Measurements from ENCODE around the gene NDUFB2.
"Not testable (repeated sequence)": the region's sequence is repeated elsewhere in the genome, so short reads cannot be mapped to it uniquely, and the experiment has no call there.

NDUFB2 gene

GRCh38 chr7:140696680-140697446 is at the start of gene NDUFB2:
Gene NDUFB2 (plus strand): TSS chr7:140696708. CDS start chr7:140696745, 37 bp downstream.
- intact Hi-C loops (cut with DNase I): loop anchor here (2.0 kb wide), 1 partner anchor 22 kb away; no protein-coding TSS in a partner anchor
- peak in 41 of 42 donors; percentile 72 to 93 (median 86) for DNase-seq

GRCh38 chr7:140646931-140647647 is 49.4 kb upstream of the NDUFB2 start:
- intact Hi-C loops (cut with DNase I): no loop called here
- peak in 40 of 42 donors; percentile 22 to 82 (median 55) for DNase-seq

GRCh38 chr7:140649556-140650205 is 46.8 kb upstream of the NDUFB2 start:
- intact Hi-C loops (cut with DNase I): no loop called here
- peak in 1 of 42 donors; percentile 7 for DNase-seq

- DNase-seq: peak in 2 of 42 donors; percentile 15 to 16
- intact Hi-C loops (cut with DNase I): no loop called here
These were observed 46.1 kb upstream of the NDUFB2 start for GRCh38 chr7:140650367-140650766.

GRCh38 chr7:140653319-140654108 is 43.0 kb upstream of the NDUFB2 start:
- intact Hi-C loops (cut with DNase I): loop anchor here (2.0 kb wide), 1 partner anchor 135 kb away; no protein-coding TSS in a partner anchor
- peak in 36 of 42 donors; percentile 34 to 88 (median 66) for DNase-seq

- intact Hi-C loops (cut with DNase I): no loop called here
- DNase-seq: no peak
These were observed 42.5 kb upstream of the NDUFB2 start for GRCh38 chr7:140654109-140654387.

GRCh38 chr7:140654661-140655060 is 41.8 kb upstream of the NDUFB2 start:
- peak in 1 of 42 donors; percentile 8 for DNase-seq
- intact Hi-C loops (cut with DNase I): no loop called here

- peak in 3 of 42 donors; percentile 3 to 34 (median 20) for DNase-seq
- intact Hi-C loops (cut with DNase I): no loop called here
These were observed 40.7 kb upstream of the NDUFB2 start for GRCh38 chr7:140655511-140656408.

GRCh38 chr7:140656548-140657515 is 39.7 kb upstream of the NDUFB2 start:
- DNase-seq: peak in 11 of 42 donors; percentile 28 to 66 (median 40)
- intact Hi-C loops (cut with DNase I): no loop called here

GRCh38 chr7:140657891-140658290 is 38.6 kb upstream of the NDUFB2 start:
- intact Hi-C loops (cut with DNase I): no loop called here
- peak in 2 of 42 donors; percentile 6 to 11 for DNase-seq

GRCh38 chr7:140659856-140660255 is 36.7 kb upstream of the NDUFB2 start:
- intact Hi-C loops (cut with DNase I): no loop called here
- peak in 3 of 42 donors; percentile 0 to 2 (median 1) for DNase-seq

- peak in 6 of 42 donors; percentile 8 to 37 (median 25) for DNase-seq
- intact Hi-C loops (cut with DNase I): no loop called here
These were observed 35.4 kb upstream of the NDUFB2 start for GRCh38 chr7:140661124-140661523.

GRCh38 chr7:140662938-140663337 is 33.6 kb upstream of the NDUFB2 start:
- DNase-seq; intact Hi-C loops (cut with DNase I): not testable (repeated sequence)

GRCh38 chr7:140667476-140667875 is 29.0 kb upstream of the NDUFB2 start:
- DNase-seq: no peak
- intact Hi-C loops (cut with DNase I): no loop called here

- intact Hi-C loops (cut with DNase I): no loop called here
- no peak for DNase-seq
These were observed 27.9 kb upstream of the NDUFB2 start for GRCh38 chr7:140668641-140669040.

- intact Hi-C loops (cut with DNase I): no loop called here
- no peak for DNase-seq
These were observed 27.2 kb upstream of the NDUFB2 start for GRCh38 chr7:140669352-140669751.

GRCh38 chr7:140669862-140670261 is 26.6 kb upstream of the NDUFB2 start:
- DNase-seq: peak in 3 of 42 donors; percentile 1 to 12 (median 8)
- intact Hi-C loops (cut with DNase I): loop anchor here (10.0 kb wide), 3 partner anchors 135 to 345 kb away; partner anchors contain the start of genes BRAF and MRPS33
